GM12878 (cell line): ENCODE results near the gene MAD1L1.

ENCODE experiments used
- CEBPB ChIP-seq, 2 experiments: fragments of 150-350 bp in 1 of 2; IDR thresholded peaks; 2 replicates each; pipeline ENCODE4 v1.6.1; 2012 to 2014; ENCODE audit warnings: low read depth in 2 of 2, low read length in 2 of 2, borderline replicate concordance in 1 of 2, inconsistent platforms in 1 of 2
- CHD1 ChIP-seq: IDR thresholded peaks from 2 replicates; pipeline ENCODE4 v1.6.1; 2012; ENCODE audit warnings: low read depth, low read length, improper control_type of control experiment
- NRF1 ChIP-seq: conservative IDR thresholded peaks from 2 replicates; pipeline ENCODE4 v1.6.1; 2011; ENCODE audit warnings: mild to moderate bottlenecking, low read depth, low read length, improper control_type of control experiment
- POLR2A ChIP-seq: IDR thresholded peaks from 2 replicates; pipeline ENCODE4 v1.6.1; 2011; ENCODE audit warnings: low read depth, mild to moderate bottlenecking, low read length
- RAD21 ChIP-seq: IDR thresholded peaks from 2 replicates; pipeline ENCODE4 v1.6.1; 2011; ENCODE audit warnings: mild to moderate bottlenecking, low read depth, low read length, moderate library complexity; ENCODE audit not compliant: insufficient read depth
- SIX5 ChIP-seq: IDR thresholded peaks from 2 replicates; pipeline ENCODE4 v1.6.1; 2011; ENCODE audit warnings: mild to moderate bottlenecking, low read depth, low read length, moderate library complexity; ENCODE audit not compliant: severe bottlenecking
- STAT3 ChIP-seq: IDR thresholded peaks from 2 replicates; pipeline ENCODE4 v1.6.1; 2011; ENCODE audit warnings: low read depth, low read length, improper control_type of control experiment
- TBL1XR1 ChIP-seq: IDR thresholded peaks from 2 replicates; pipeline ENCODE4 v1.6.1; 2012; ENCODE audit warnings: low read depth, low read length, improper control_type of control experiment
- ZNF274 ChIP-seq: IDR thresholded peaks from one replicate; pipeline ENCODE4 v1.8.0; 2011; ENCODE audit not compliant: insufficient read length, insufficient read depth
- TF ChIP-seq, protein P1 (sequence below): IDR thresholded peaks from 2 replicates; pipeline ENCODE4 v1.6.1; 2012; ENCODE audit warnings: improper control_type of control experiment, low read depth, low read length; ENCODE audit not compliant: insufficient replicate concordance
- TF ChIP-seq, protein P2 (sequence below), 3 experiments: IDR thresholded peaks in 2 of 3; conservative IDR thresholded peaks in 1 of 3; 2 replicates each; pipeline ENCODE4 v1.5.1; 2011; ENCODE audit warnings: low read depth in 3 of 3, low read length in 3 of 3, mild to moderate bottlenecking in 3 of 3, control low read depth in 2 of 3, moderate library complexity in 2 of 3, inconsistent platforms in 1 of 3, mixed read lengths in 1 of 3; ENCODE audit not compliant: control insufficient read depth in 2 of 3, insufficient read depth in 1 of 3; ENCODE audit errors: extremely low read depth in 1 of 3
- TF ChIP-seq, protein P3 (sequence below): fragments of 450-650 bp; IDR thresholded peaks from 2 replicates; pipeline ENCODE4 v1.6.1; 2018; ENCODE audit warnings: borderline replicate concordance, mild to moderate bottlenecking; ENCODE audit not compliant: partially characterized antibody
- TF ChIP-seq, protein P4 (sequence below): fragments of 450-650 bp; IDR thresholded peaks from 2 replicates; pipeline ENCODE4 v1.6.1; 2016; ENCODE audit warnings: mild to moderate bottlenecking, moderate library complexity, borderline replicate concordance

DNA sequence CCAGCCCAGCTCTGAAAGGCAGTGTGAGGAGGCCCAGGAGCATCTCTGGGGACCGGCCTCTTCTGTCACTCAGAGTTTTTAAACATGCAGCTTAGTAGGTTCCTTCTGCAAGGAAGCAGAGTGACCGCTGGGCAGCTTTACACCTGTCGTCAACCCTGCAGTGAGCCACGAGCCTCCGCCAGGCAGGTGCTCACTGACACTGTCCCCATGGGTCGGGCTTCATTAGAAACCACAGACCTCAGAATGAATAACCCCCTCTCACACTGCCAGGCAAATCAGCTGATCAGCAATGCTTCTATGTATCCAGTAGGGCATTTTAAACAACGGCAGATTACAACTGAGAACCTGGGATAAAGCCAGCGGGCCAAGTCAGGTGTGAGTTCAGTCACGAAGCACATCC lies 106.1 kb downstream of the MAD1L1 start:
- TF ChIP-seq, protein P1, sequence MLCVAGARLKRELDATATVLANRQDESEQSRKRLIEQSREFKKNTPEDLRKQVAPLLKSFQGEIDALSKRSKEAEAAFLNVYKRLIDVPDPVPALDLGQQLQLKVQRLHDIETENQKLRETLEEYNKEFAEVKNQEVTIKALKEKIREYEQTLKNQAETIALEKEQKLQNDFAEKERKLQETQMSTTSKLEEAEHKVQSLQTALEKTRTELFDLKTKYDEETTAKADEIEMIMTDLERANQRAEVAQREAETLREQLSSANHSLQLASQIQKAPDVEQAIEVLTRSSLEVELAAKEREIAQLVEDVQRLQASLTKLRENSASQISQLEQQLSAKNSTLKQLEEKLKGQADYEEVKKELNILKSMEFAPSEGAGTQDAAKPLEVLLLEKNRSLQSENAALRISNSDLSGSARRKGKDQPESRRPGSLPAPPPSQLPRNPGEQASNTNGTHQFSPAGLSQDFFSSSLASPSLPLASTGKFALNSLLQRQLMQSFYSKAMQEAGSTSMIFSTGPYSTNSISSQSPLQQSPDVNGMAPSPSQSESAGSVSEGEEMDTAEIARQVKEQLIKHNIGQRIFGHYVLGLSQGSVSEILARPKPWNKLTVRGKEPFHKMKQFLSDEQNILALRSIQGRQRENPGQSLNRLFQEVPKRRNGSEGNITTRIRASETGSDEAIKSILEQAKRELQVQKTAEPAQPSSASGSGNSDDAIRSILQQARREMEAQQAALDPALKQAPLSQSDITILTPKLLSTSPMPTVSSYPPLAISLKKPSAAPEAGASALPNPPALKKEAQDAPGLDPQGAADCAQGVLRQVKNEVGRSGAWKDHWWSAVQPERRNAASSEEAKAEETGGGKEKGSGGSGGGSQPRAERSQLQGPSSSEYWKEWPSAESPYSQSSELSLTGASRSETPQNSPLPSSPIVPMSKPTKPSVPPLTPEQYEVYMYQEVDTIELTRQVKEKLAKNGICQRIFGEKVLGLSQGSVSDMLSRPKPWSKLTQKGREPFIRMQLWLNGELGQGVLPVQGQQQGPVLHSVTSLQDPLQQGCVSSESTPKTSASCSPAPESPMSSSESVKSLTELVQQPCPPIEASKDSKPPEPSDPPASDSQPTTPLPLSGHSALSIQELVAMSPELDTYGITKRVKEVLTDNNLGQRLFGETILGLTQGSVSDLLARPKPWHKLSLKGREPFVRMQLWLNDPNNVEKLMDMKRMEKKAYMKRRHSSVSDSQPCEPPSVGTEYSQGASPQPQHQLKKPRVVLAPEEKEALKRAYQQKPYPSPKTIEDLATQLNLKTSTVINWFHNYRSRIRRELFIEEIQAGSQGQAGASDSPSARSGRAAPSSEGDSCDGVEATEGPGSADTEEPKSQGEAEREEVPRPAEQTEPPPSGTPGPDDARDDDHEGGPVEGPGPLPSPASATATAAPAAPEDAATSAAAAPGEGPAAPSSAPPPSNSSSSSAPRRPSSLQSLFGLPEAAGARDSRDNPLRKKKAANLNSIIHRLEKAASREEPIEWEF, result no peak
- TF ChIP-seq, protein P2, sequence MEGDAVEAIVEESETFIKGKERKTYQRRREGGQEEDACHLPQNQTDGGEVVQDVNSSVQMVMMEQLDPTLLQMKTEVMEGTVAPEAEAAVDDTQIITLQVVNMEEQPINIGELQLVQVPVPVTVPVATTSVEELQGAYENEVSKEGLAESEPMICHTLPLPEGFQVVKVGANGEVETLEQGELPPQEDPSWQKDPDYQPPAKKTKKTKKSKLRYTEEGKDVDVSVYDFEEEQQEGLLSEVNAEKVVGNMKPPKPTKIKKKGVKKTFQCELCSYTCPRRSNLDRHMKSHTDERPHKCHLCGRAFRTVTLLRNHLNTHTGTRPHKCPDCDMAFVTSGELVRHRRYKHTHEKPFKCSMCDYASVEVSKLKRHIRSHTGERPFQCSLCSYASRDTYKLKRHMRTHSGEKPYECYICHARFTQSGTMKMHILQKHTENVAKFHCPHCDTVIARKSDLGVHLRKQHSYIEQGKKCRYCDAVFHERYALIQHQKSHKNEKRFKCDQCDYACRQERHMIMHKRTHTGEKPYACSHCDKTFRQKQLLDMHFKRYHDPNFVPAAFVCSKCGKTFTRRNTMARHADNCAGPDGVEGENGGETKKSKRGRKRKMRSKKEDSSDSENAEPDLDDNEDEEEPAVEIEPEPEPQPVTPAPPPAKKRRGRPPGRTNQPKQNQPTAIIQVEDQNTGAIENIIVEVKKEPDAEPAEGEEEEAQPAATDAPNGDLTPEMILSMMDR (IDR thresholded peaks at IDR 0.05 in 2 of 3, conservative IDR thresholded peaks at IDR 0.05 in 1 of 3; ENCODE audit: control insufficient read depth in 2 of 3, extremely low read depth in 1 of 3, insufficient read depth in 1 of 3, low read depth in 3 of 3, low read length in 3 of 3), result no peak
- TF ChIP-seq POLR2A (no peak), SIX5 (no peak), CHD1 (no peak), TBL1XR1 (no peak), CEBPB (IDR thresholded peaks at IDR 0.05; ENCODE audit: borderline replicate concordance in 1 of 2, low read depth in 2 of 2, low read length in 2 of 2) (no peak), STAT3 (no peak), NRF1 (no peak), ZNF274 (no peak), RAD21 (no peak)
- TF ChIP-seq, protein P3, sequence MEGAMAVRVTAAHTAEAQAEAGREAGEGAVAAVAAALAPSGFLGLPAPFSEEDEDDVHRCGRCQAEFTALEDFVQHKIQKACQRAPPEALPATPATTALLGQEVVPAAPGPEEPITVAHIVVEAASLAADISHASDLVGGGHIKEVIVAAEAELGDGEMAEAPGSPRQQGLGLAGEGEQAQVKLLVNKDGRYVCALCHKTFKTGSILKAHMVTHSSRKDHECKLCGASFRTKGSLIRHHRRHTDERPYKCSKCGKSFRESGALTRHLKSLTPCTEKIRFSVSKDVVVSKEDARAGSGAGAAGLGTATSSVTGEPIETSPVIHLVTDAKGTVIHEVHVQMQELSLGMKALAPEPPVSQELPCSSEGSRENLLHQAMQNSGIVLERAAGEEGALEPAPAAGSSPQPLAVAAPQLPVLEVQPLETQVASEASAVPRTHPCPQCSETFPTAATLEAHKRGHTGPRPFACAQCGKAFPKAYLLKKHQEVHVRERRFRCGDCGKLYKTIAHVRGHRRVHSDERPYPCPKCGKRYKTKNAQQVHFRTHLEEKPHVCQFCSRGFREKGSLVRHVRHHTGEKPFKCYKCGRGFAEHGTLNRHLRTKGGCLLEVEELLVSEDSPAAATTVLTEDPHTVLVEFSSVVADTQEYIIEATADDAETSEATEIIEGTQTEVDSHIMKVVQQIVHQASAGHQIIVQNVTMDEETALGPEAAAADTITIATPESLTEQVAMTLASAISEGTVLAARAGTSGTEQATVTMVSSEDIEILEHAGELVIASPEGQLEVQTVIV, result no peak
- TF ChIP-seq, protein P4, sequence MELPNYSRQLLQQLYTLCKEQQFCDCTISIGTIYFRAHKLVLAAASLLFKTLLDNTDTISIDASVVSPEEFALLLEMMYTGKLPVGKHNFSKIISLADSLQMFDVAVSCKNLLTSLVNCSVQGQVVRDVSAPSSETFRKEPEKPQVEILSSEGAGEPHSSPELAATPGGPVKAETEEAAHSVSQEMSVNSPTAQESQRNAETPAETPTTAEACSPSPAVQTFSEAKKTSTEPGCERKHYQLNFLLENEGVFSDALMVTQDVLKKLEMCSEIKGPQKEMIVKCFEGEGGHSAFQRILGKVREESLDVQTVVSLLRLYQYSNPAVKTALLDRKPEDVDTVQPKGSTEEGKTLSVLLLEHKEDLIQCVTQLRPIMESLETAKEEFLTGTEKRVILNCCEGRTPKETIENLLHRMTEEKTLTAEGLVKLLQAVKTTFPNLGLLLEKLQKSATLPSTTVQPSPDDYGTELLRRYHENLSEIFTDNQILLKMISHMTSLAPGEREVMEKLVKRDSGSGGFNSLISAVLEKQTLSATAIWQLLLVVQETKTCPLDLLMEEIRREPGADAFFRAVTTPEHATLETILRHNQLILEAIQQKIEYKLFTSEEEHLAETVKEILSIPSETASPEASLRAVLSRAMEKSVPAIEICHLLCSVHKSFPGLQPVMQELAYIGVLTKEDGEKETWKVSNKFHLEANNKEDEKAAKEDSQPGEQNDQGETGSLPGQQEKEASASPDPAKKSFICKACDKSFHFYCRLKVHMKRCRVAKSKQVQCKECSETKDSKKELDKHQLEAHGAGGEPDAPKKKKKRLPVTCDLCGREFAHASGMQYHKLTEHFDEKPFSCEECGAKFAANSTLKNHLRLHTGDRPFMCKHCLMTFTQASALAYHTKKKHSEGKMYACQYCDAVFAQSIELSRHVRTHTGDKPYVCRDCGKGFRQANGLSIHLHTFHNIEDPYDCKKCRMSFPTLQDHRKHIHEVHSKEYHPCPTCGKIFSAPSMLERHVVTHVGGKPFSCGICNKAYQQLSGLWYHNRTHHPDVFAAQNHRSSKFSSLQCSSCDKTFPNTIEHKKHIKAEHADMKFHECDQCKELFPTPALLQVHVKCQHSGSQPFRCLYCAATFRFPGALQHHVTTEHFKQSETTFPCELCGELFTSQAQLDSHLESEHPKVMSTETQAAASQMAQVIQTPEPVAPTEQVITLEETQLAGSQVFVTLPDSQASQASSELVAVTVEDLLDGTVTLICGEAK, result no peak
